Measurements from ENCODE around the gene USP28. TPM values are rescaled to one million over a fixed set of nuclear protein-coding genes. Genes with fewer than 3 reads are reported as not detected.

The USP28 gene
- total and polyA plus RNA-seq, 2 of the 8 experiments (the other 6 are each of a cell fraction or from before 2014, with no cell fraction given), result 82.6 to 119 TPM

GRCh38 chr11:113874096-113874495 lies 1.3 kb downstream of the USP28 start:
- Histone ChIP-seq H3K23me2 (ENCODE audit: low read depth, low read length) (peaks cover 10% of the 10 kb centered on the region), H3K4ac (replicated peaks; ENCODE audit: insufficient read length, low read depth, low read length) (no peak overlapping the region), H3K9me3 (ENCODE audit: insufficient read depth in 2 of 2, low read depth in 1 of 2, low read length in 1 of 2) (no peaks in the 10 kb centered on the region), H3K79me2 (ENCODE audit: control insufficient read depth in 1 of 2, insufficient read depth in 2 of 2, low read length in 2 of 2) (peaks cover 9 to 60% of the 10 kb centered on the region in 2 experiments), H2BK120ac (replicated peaks; ENCODE audit: low read depth, low read length) (no peak overlapping the region), H2AFZ (ENCODE audit: low read length) (no peak overlapping the region), H3K9ac (replicated peaks in 1 of 4; ENCODE audit: extremely low read depth in 1 of 4, low read depth in 3 of 4, low read length in 3 of 4) (0 out of 7 replicates have a peak overlapping the region, but pooled peaks of 1 of the 4 experiments have one; percentile 73), H3K4me2 (ENCODE audit: insufficient read depth in 1 of 2, low read depth in 2 of 2, low read length in 2 of 2) (peak overlapping the region; percentile 70 to 75), H2BK20ac (ENCODE audit: low read length) (no peak overlapping the region), H4K20me1 (replicated peaks in 1 of 2; ENCODE audit: control insufficient read depth in 1 of 2, insufficient read depth in 2 of 2, low read length in 2 of 2) (peaks cover 5 to 9% of the 10 kb centered on the region in 2 experiments), H3K27me3 (replicated peaks in 1 of 4; ENCODE audit: control insufficient read depth in 3 of 4, extremely low read depth in 1 of 4, insufficient read depth in 3 of 4, low read length in 3 of 4) (no peaks in the 10 kb centered on the region), H3K79me1 (ENCODE audit: low read depth, low read length) (peaks cover 4% of the 10 kb centered on the region; the same call in 1 of the 2 replicates), H3K23ac (ENCODE audit: insufficient read length) (no peak overlapping the region), H4K8ac (ENCODE audit: extremely low read depth, insufficient read depth, low read length) (no peak overlapping the region), H3K36me3 (ENCODE audit: control insufficient read depth in 2 of 4, insufficient read depth in 4 of 4, low read length in 3 of 4) (peaks cover 0 to 26% (median 0%) of the 10 kb centered on the region in 4 experiments; a peak in 2 of 8 replicates), H2BK15ac (ENCODE audit: low read length) (no peak overlapping the region), H2AK5ac (ENCODE audit: low read depth, low read length) (no peak overlapping the region), H4K91ac (replicated peaks; ENCODE audit: insufficient read length, low read length) (no peak overlapping the region), H2BK5ac (ENCODE audit: low read depth, low read length) (no peak overlapping the region), H3K27ac (ENCODE audit: low read depth, low read length) (no peak overlapping the region), H3K4me3 (ENCODE audit: extremely low read depth in 1 of 4, insufficient read depth in 2 of 4, low read depth in 3 of 4, low read length in 4 of 4) (peak overlapping the region; percentile 78 to 100 (median 90)), H3K56ac (replicated peaks; ENCODE audit: insufficient read length, low read depth, low read length) (no peak overlapping the region), H3K18ac (ENCODE audit: extremely low read depth, low read length) (no peak overlapping the region), H3K4me1 (replicated peaks in 1 of 4; ENCODE audit: control insufficient read depth in 3 of 4, insufficient read depth in 4 of 4, low read length in 3 of 4) (peaks cover 4 to 8% (median 7%) of the 10 kb centered on the region in 4 experiments; a peak in 4 of 7 replicates), H2BK12ac (ENCODE audit: low read depth, low read length) (no peak overlapping the region), H4K5ac (ENCODE audit: insufficient read length, low read depth, low read length) (no peak overlapping the region), H3K14ac (ENCODE audit: insufficient read length) (no peak overlapping the region)
- ChIA-PET CTCF (ENCODE audit: partially characterized antibody) (interaction anchor here (0.6 to 2.0 kb wide), 5 partner anchors 21 to 68 kb away, joined by 3 to 9 read pairs (median 5); no protein-coding TSS in a partner anchor), POLR2A (ENCODE audit: partially characterized antibody) (interaction anchor here (0.6 to 8.0 kb wide), 12 partner anchors 12 to 116 kb away, joined by 3 to 91 read pairs (median 4); no protein-coding TSS in a partner anchor)
- WGBS, 2 experiments (ENCODE audit: extremely low coverage in 1 of 2, insufficient coverage in 1 of 2, insufficient read length in 1 of 2, insufficient replicate concordance in 2 of 2, low coverage in 1 of 2, low lambda C conversion rate in 2 of 2, missing lambda C conversion rate in 1 of 2), result 25% methylated on average over 16 of the region's 19 CpGs; no CpG with 5 or more reads in 1 of the 2 experiments
- FAIRE-seq, result no peak
- TF ChIP-seq CREB1 (IDR thresholded peaks at IDR 0.05) (no peak), SIN3A (conservative IDR thresholded peaks at IDR 0.05 in 1 of 2, IDR thresholded peaks at IDR 0.05 in 1 of 2; ENCODE audit: low read depth in 1 of 2, low read length in 2 of 2) (no peak), POLR2AphosphoS5 (IDR thresholded peaks at IDR 0.05; ENCODE audit: low read depth, low read length) (no peak), HDAC6 (IDR thresholded peaks at IDR 0.05; ENCODE audit: low read depth, low read length) (no peak), CBX8 (IDR thresholded peaks at IDR 0.05; ENCODE audit: borderline replicate concordance, low read depth, low read length) (no peak), TAF7 (optimal IDR thresholded peaks at IDR 0.05; ENCODE audit: borderline replicate concordance, low read depth, low read length) (no peak), KDM4A (IDR thresholded peaks at IDR 0.05; ENCODE audit: low read depth, low read length, severe bottlenecking) (no peak), GTF2F1 (IDR thresholded peaks at IDR 0.05; ENCODE audit: borderline replicate concordance, low read depth, low read length) (no peak), ASH2L (IDR thresholded peaks at IDR 0.05; ENCODE audit: low read length) (no peak), HDAC2 (IDR thresholded peaks at IDR 0.05; ENCODE audit: borderline replicate concordance in 1 of 2, low read depth in 2 of 2, low read length in 2 of 2) (no peak), JUND (IDR thresholded peaks at IDR 0.05; ENCODE audit: low read length) (no peak), PHF8 (conservative IDR thresholded peaks at IDR 0.05; ENCODE audit: low read depth, low read length) (no peak; the same call in 1 of the 2 replicates), RBBP5 (IDR thresholded peaks at IDR 0.05; ENCODE audit: borderline replicate concordance, low read depth, low read length) (no peak)
- DNase-seq (ENCODE audit: low read depth in 1 of 2, low spot score in 2 of 2), result no peak

All from H1 (cell line).